Endothelial cell of umbilical vein (primary cell): ENCODE data around the gene CCNT1.

Experiments used
- CTCF ChIP-seq, 2 donors: IDR thresholded peaks; 1 replicate in 1 of 2; 2 replicates in 1 of 2; pipeline ENCODE4 v1.5.1; 2011; ENCODE audit warnings: low read length in 2 of 2, mild to moderate bottlenecking in 2 of 2, moderate library complexity in 2 of 2, control low read depth in 1 of 2, inconsistent platforms in 1 of 2, low read depth in 1 of 2; ENCODE audit not compliant: insufficient read depth in 1 of 2; ENCODE audit errors: extremely low read depth in 1 of 2
- EZH2 ChIP-seq: IDR thresholded peaks from 2 replicates; pipeline ENCODE4 v1.6.1; 2012; ENCODE audit warnings: borderline replicate concordance, low read depth, mild to moderate bottlenecking, moderate library complexity, low read length, inconsistent platforms; ENCODE audit not compliant: severe bottlenecking
- FOS ChIP-seq: IDR thresholded peaks from 2 replicates; pipeline ENCODE4 v1.6.1; 2011; ENCODE audit warnings: mild to moderate bottlenecking, low read length, moderate library complexity, borderline replicate concordance; ENCODE audit not compliant: insufficient read depth
- GATA2 ChIP-seq: IDR thresholded peaks from 2 replicates; pipeline ENCODE4 v1.7.0; 2011; ENCODE audit warnings: low read depth, mild to moderate bottlenecking, moderate library complexity, mixed read lengths, low read length; ENCODE audit not compliant: insufficient read length, insufficient read depth
- JUN ChIP-seq: IDR thresholded peaks from 2 replicates; pipeline ENCODE4 v1.6.1; 2011; ENCODE audit warnings: borderline replicate concordance, low read depth; ENCODE audit not compliant: insufficient read length, insufficient read depth
- MYC ChIP-seq: IDR thresholded peaks from one replicate; pipeline ENCODE4 v1.6.1; 2011; ENCODE audit warnings: mild to moderate bottlenecking, low read depth, low read length
- POLR2A ChIP-seq: IDR thresholded peaks from 2 replicates; pipeline ENCODE4 v1.6.1; 2012; ENCODE audit warnings: low read depth, mild to moderate bottlenecking, control low read depth, low read length
- POLR2AphosphoS5 ChIP-seq: IDR thresholded peaks from 2 replicates; pipeline ENCODE4 v1.6.1; 2012; ENCODE audit warnings: low read depth, mild to moderate bottlenecking, control low read depth, low read length, moderate library complexity; ENCODE audit not compliant: insufficient read depth
- TF ChIP-seq, protein P1 (sequence below): IDR thresholded peaks from 2 replicates; pipeline ENCODE4 v1.6.1; 2011; ENCODE audit not compliant: insufficient read depth, insufficient read length

DNA sequence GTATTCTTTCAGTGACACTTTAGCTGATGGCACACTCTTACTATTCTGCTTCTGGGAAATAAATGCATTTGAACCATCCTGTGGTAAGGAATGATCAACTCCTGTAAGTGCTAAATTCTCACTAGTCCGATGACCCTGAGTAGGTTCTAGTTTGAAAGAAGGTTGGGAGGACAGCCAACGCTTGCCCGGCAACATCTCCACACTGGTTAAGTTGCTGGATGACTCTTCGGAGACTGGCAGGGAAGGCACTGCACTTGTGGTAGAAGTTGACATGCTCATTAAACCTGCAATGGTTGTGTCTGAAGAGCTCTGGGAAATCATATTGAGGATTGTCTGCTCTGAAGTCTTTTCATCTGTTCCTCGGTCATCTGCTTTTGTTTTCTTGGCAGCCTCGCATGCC, 22.5 kb downstream of the CCNT1 start:
- no peak for TF ChIP-seq CTCF (IDR thresholded peaks at IDR 0.05; ENCODE audit: extremely low read depth in 1 of 2, insufficient read depth in 1 of 2, low read depth in 1 of 2, low read length in 2 of 2)
- TF ChIP-seq MYC: no peak
- TF ChIP-seq POLR2A: no peak
- no peak for TF ChIP-seq POLR2AphosphoS5
- TF ChIP-seq EZH2: no peak
- TF ChIP-seq, protein P1, sequence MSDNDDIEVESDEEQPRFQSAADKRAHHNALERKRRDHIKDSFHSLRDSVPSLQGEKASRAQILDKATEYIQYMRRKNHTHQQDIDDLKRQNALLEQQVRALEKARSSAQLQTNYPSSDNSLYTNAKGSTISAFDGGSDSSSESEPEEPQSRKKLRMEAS: no peak
- TF ChIP-seq FOS: no peak
- TF ChIP-seq GATA2: no peak
- no peak for TF ChIP-seq JUN
